Measurements from ENCODE around the gene A4GALT.

The A4GALT gene

DNA sequence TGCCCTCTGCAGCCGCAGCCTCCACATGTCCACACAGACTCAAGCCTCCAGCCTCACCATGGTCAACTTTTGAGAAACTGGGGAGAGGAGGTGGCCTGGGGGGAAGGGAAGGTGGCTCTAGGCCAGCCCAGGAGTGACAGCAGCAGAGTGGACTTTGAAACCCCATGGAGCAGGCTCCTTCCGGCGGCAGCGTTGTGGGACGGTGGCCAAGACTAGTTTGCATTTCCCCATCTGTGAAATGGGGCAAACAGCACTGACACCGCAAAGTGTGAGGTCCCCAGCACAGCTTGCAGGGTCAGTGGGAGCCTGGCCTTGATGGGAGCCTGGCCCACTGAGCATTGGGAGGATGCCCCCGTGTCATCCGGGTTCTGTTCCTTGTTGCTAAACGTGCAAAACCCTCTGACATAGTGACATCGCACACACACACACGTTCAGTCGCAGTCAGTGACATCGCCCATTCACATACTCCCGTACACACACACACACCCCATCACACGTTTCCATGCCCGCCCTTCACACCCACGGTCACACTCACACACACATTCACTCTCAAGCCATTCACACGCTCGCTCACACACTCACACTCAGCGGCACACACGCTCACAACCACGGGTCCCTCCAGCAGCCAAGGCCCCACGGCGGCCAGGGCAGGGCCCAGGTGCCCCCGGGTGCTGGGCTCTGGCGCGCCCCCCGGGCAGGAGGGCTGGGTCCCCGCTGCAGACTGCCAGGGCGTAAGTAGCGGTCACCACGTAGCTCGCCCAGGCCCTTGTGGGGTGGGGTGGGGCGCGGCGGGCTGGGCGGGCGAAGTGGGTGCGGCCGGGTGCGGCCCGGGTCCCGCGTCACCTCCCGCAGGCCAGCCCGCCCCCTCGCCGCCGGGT is 72.1 kb downstream of the A4GALT start:
- DNase-seq (ENCODE audit: low read depth): no peak

DNA sequence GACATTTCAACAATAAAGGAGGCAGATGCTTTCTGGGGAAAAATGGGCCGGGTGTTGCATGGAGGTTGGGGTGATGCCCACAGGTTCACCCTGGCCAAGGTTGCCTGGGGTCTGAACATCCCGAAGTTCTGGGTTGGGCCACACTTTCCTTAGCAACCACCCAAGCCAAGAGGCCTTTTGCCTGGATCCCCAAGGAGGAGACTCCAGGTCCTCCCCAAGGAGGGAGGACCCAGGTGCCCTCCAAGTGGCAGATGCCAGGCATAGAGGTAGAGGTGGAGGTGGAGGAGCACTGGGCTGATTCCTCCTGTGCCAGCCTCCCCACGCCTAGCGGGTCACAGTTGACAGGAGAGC is 72.7 kb downstream of the A4GALT start:
- no peak for DNase-seq (ENCODE audit: low read depth)

DNA sequence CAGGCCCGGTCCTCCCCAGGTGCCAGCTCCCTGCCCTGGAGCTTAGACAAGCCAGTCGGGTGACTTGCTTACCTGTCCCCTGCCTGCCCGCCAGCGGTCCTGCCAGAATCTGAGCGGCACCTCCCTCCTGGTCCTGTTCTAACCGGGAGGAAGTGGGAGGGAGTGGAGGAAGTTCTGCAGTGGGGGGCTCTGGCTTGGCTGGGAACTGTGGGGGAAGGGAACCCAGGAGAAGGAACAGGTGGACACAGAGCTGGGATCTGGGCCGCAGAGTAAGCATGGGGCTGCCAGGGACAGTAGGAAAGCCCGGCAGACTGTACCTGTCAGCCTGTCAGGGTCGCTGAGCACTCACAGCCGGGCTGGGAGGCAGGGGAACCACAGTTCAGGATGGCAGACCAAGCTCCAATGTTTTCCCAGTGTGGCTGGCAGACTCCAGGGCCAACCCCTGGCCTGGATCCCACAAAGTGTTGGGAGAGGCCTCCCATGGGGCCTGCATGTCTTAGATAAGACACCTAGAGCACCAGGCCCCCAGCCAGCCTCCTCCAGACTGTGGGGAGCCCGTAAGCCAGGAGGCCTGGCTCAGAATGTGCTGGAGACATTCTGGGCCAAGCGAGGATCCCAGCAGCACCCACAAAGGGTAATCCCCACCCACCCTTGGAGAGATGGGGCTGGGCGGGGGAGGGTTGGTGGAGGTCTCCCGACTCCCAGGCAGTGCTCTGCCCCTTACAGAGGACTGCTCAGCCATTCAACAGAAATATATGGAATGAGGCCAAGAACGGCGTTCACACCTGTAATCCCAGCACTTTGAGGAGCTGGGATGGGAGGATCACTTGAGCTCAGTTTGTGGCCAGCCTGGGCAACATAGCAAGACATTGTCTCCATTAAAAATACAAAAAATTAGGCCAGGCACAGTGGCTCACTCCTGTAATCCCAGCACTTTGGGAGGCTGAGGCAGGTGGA is 73.8 kb downstream of the A4GALT start:
- DNase-seq (ENCODE audit: low read depth): no peak

DNA sequence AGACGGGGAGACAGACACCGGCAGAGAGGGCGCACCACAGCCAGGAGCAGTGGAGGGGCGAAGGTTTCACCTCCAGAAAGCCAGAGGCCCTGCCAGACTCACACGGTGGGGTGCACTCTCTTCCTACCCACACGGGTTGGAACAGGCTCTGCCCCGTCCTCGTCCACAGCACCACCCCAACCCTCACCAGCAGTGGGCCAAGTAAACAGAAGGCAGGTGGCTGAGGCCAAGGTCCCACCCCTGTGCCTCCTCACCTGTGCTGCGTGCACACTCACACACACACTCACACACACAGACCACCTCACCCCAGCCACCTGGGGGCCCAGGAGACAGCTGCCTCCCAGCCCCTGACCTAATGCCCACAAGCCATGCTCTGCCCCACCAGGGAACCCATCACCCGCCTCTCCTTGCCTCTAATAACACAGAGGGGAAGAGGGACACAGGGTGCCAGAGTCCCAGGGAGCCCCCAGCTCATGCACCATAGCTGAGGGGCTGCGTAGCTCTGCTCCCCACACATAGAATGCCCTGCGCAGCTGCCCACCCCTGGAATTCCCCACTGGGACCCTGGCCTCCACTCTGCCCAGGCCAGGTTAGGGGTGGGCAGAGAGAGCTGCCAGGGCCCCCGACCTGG is 74.6 kb downstream of the A4GALT start:
- no peak for DNase-seq (ENCODE audit: low read depth)

DNA sequence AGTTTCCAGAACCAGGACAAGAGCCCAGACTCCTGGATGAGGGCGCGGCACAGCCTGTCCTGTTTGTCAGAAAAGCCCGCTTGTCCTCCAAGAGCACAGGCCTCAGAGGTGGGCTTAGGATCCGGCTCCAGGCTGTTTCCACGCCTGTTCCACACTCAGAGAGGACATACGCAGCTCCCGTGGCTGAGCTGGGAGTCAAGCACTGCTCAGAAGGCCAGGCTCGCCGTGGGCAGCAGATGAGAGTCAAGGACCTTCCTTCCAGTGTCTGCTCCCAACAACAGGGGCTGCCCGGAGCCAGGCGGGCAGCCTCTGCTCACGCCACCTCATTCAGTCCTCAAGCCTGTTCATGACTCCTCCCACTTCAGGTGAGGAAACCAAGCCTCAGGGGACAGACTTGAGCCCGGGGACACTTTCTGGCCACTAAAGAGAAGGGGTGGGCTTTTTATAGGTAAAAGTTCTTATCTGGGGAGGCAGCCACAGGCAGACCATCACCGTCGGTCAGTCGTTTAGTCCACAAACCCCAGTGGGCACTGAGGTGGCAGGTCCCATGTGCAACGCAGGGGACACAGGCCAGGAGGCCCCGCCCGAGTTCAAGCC is 75.2 kb downstream of the A4GALT start:
- no peak for DNase-seq (ENCODE audit: low read depth)

DNA sequence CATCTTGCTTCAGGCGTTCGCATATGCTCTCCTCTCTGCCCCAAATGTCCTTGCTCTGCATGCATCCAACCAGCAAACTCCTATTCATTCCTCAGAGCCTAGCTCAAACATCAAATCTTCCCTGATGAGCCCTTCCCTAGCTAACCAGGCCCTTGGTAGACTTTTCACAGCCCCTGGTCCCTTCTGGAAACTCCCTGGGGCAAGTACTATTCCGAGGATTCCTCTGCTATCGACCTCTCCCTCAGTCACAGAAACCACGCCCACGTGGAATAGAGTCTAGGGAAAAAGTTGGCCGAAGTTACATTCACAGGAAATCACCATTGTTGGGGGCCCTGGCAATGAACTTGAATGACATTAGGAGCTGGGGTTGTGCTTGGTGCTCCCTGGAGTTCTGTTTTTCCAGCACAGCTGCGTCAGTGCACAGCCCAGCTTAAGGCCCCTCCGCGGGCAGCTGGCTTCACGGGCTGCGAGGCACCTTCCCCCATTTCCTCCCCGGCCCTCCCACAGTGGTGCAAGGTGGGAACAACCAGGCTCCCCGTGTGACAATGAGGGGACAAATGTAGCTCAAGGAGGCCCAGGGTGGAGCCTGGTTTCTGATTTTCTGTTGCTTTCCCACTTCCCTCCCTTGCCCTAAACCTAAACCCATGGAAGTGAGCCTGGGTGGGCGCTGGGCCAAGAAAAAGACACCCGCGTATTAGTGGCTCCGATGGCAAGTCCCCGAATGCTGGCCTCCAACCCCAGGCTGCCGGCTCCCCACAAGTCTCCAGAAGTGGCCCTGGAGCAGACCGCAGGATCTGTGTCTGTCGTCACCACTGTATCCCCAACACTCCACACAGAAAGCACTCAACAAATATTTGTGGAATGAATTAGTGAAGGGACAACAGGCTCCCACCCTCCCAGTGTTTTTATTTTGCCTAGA is 76.0 kb downstream of the A4GALT start:
- DNase-seq (ENCODE audit: low read depth): no peak

DNA sequence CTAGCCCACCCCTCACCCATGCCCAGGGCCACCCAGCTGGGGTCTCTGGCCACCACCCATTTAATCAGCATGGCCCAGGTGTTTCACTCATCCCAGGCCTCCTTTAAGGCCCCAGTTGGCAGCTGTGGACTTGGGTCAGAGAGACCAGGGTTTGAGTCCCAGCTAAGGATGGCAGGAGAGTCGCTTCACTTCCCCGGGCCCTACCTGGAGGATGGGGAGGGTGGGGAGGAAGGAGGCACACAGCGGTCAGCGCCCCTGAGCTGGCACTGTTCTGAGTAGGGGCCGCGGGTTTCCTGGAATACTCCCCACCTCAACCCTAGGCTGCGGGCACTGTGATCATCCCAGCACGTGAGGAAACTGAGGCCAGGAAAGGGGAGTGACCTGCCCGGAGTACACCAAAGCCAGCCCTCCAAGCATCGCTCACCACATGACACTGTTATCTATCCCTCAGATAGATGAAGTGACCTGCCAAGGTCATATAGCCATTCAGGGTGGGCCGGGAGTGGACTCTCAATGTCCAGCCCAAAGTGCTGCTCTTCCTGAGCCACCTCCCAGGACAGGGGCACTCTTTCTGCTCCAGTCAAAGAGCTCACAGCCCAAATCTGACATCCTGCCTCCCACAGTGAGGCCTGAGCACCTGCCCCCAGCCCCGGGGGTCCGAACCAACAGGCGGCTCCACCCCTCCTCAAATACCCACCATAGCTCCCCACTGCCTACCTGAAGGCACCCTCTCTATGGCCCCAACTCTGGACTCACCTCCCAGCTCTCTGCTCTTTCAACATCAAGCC is 76.8 kb downstream of the A4GALT start:
- no peak for DNase-seq (ENCODE audit: low read depth)

DNA sequence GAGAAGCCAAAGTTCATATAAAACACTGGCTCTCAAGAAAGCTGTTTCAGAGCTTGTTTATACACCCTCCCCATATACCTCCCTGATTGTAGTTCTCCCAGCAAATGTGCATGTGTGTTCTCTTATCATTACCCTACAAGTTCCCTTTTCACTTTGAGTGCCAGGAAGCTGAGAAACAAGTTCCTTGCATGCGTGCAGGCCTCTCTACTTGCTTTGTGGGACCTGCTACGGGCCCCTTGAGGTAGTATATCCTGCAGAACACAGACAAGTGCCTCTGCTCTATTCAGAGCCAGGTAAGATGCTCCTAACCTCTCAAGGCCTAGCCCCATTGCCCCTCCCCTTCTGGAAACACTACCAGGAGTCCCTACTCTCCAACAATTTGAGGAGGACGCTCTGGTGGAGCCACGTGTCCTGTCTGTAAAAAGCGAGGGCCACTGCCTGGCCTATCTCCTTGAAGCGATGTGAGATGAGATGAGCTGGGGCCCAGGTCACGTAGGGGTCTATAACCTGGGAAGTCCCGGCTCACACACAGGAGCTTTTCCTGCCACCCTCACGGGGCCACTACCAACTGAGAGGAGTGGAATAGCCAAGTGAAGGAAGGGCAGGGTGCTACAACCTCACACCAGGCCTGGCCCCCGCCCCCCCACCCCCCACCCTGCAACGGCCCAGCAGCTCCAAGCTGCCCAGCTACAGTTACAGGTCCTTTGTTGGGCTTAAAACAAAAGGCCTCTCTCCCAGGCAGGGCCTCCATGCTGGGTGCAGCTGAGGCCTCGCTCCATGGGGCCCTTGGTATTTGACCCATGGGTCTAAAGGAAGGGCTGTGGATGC is 77.7 kb downstream of the A4GALT start:
- no peak for DNase-seq (ENCODE audit: low read depth)
